KOPT-K1 (cell line): ENCODE measurements around the gene DLAT.
A peak's percentile ranks its signal among the peaks of the same experiment; 100 is the strongest.

Experiments used
- H3K27ac ChIP-seq: fragments of 200-600 bp; sonication (generic); 2 replicates; pipeline ENCODE4 v1.5.1; 2016; ENCODE audit warnings: antibody characterized with exemption, mild to moderate bottlenecking, low read depth, low read length; ENCODE audit not compliant: poor library complexity, severe bottlenecking
- H3K36me3 ChIP-seq: fragments of 200-600 bp; sonication (generic); 2 replicates; pipeline ENCODE4 v1.5.1; 2017; ENCODE audit warnings: antibody characterized with exemption, mild to moderate bottlenecking, low read length, moderate library complexity; ENCODE audit not compliant: insufficient read depth
- H3K9me3 ChIP-seq: fragments of 200-600 bp; sonication (generic); 2 replicates; pipeline ENCODE4 v1.5.1; 2017; ENCODE audit warnings: antibody characterized with exemption, low read length, mild to moderate bottlenecking; ENCODE audit not compliant: insufficient read depth, poor library complexity, severe bottlenecking

The DLAT gene

DNA sequence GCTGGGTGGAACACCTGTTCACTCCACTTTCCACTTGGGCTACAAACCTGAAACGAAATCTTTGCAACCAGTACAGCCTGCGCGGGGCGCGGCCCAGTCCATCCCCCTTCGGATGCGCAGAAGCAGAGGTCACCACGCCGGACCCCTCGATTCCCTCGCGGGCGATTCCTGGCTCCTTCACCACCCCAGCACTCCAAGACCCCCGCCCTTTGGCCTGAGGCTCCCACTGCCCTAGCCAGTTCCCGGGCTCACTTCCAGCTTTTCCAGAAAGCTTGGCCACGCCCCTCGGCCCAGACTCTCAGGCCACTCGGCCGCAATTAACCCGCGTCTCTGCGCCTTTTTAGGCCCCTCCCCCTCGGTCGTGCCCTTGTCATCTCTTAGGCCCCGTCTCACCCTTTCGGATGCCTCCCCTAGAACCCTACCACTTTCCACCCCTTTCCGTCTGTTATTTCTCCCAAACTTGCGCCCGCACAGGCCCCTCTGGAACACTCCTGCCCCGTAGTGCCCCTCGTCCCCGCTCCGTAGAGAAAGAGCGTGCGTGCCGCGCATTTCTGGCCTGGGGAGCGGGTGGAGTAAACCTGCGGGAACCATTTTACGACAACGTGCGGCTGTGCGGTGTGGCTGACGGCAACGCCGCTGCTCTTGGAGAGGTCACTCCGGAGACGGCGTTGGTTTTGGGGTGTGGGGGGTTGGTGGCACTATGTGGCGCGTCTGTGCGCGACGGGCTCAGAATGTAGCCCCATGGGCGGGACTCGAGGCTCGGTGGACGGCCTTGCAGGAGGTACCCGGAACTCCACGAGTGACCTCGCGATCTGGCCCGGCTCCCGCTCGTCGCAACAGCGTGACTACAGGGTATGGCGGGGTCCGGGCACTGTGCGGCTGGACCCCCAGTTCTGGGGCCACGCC is at the start of gene DLAT:
TSS of gene DLAT (plus strand) at position 636 of the 906 bp plus-strand sequence. CDS start at position 701, 65 bp downstream.
- Histone ChIP-seq H3K9me3 (no peaks in the 10 kb centered on the region), H3K27ac (peak within 1 kb of the TSS; percentile 88), H3K36me3 (peaks cover 23% of the 10 kb centered on the region)

DNA sequence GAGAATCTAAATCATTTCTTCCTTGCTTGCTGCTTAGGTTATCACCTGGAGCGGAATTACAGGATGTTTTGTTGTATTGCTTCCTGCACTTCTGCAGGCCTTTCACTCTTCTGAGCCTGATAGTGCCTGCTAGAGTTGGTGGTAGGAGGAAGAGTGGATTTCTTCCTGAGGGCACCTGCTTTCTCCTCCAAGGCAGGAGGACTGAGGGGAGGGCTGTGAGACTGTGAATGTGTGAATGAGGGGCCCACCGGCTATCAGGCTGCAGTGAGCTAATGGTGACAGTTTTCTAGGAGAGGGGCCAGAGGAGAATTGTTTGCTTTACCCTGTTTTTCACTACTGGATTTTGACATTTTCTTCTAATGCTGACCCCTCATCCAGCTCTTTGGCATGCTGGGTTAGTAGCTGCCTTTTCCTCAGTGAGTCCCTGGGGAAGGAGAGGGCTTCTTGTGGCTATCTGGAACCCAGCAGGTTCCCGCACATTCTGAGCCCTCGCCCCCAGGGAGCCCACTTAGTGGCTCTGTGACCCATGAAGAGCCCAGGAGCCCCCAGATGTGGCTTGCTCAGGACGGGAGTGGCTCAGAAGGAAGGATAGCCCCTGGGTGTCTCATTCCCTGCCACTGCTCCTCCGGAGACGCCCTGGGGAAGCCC is 49.0 kb upstream of the DLAT start:
- H3K27ac ChIP-seq = no peak overlapping the region
- H3K9me3 ChIP-seq = no peaks in the 10 kb centered on the region
- H3K36me3 ChIP-seq = no peaks in the 10 kb centered on the region

DNA sequence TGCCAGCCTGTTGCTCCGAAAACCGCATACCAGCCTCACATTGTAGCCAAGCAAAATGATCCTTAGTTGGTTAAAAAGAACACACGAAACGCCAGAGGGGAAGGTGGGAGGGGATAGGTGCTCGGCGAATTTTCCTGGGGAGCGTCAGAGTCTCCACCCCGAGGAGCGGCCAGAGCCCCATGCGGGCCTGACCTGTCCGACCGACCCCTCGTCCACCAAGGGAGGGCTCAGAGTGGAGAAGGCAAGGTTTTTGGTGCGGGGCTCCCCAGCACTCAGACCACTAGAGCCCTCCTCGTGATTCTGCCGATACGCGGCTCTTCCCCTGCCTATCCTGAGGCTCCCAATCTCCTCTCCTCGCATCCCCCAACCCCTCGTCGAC is 48.5 kb upstream of the DLAT start:
- Histone ChIP-seq H3K9me3 (no peaks in the 10 kb centered on the region), H3K27ac (no peak overlapping the region), H3K36me3 (no peaks in the 10 kb centered on the region)

DNA sequence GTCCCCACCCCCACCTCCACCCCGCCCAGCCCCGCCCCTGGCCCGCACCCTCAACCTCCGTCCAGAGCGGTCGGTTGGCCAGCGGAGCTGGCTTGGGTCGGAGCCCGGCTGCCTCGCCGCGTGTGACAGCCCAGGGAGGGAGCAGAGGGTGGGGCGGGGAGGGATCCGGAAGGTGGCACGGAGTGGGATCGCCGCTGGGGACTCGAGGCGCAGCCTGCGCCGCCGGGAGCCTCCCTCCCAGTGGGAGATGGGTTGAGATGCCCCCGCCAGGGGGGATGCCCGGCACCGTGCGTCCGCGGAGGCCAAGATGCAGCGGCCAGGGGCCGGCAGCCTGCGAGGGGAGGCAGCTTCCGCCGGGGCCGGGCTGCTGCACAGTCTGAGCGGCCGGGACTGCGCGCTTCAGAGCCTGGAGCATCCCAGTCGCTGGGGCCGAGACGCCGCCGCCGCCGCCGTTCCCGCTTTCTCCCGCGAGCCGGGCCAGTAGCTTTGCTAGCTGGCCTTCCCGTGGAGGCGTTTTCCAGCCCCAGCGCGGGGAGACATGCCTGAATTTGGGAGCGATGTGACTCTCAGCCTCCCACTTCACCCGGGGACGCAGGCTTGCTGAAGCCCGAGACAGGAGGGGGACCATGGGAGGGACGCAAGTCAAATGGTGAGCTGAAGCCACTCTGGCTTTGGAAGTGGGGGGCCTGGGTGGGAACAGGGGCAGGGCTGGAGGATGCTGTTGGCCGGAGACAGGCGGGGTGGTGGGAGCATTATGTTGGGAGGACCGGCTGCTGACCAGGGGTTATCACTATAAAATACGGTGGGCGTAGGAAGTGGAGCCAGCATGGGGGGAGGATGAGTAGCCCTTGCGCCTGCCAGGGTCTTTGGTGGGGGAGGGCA is 47.8 kb upstream of the DLAT start:
- Histone ChIP-seq H3K36me3 (no peaks in the 10 kb centered on the region), H3K27ac (no peak overlapping the region), H3K9me3 (no peaks in the 10 kb centered on the region)

DNA sequence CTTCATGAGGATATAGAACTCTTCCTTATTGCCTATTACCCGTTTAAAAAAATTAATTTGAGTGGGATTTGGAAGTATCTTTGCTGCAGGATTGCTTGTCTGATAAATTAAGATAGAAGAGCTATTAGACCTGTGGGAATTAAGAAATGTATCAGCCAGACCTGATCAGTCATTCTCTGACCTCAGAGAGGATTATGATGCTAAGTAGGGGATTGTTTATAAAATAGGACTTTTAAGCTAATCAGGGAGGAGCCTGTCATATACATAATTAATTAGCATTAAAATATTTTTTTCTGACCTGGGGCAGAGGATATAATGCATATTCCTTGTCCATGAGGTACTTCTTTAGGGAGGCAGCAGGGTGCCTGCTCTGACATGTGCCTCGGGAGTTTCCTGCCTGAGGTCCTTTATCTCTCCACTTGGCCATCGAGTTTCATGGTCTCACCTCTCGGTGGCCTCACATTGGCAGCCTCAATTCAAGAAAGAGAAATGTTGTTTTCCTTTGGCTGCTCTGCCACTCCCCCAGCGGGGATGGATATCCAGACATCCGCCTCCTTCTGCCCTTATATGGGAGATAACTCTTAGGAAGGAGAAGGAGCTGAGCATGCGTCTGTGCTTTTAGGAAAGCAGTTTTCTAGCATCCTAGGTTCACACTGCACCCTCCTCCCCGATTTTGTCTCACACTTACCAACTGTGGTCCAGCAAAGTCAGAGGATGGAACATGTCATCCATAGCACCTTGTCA is 47.0 kb upstream of the DLAT start:
- no peak overlapping the region for H3K27ac ChIP-seq
- H3K9me3 ChIP-seq = no peaks in the 10 kb centered on the region
- H3K36me3 ChIP-seq = no peaks in the 10 kb centered on the region

- no peaks in the 10 kb centered on the region for H3K9me3 ChIP-seq
- no peaks in the 10 kb centered on the region for H3K36me3 ChIP-seq
- H3K27ac ChIP-seq = no peak overlapping the region
Measured at GRCh38 chr11:111980062-111980461, 45.1 kb upstream of the DLAT start.

- no peaks in the 10 kb centered on the region for H3K9me3 ChIP-seq
- no peak overlapping the region for H3K27ac ChIP-seq
- no peaks in the 10 kb centered on the region for H3K36me3 ChIP-seq
Measured at GRCh38 chr11:111981270-111981669, 43.9 kb upstream of the DLAT start.

- no peak overlapping the region for H3K27ac ChIP-seq
- H3K36me3 ChIP-seq = no peaks in the 10 kb centered on the region
- H3K9me3 ChIP-seq = no peaks in the 10 kb centered on the region
Measured at GRCh38 chr11:111982019-111982464, 43.2 kb upstream of the DLAT start.

- no peaks in the 10 kb centered on the region for H3K9me3 ChIP-seq
- no peak overlapping the region for H3K27ac ChIP-seq
- no peaks in the 10 kb centered on the region for H3K36me3 ChIP-seq
Measured at GRCh38 chr11:111982541-111983186, 42.5 kb upstream of the DLAT start.

DNA sequence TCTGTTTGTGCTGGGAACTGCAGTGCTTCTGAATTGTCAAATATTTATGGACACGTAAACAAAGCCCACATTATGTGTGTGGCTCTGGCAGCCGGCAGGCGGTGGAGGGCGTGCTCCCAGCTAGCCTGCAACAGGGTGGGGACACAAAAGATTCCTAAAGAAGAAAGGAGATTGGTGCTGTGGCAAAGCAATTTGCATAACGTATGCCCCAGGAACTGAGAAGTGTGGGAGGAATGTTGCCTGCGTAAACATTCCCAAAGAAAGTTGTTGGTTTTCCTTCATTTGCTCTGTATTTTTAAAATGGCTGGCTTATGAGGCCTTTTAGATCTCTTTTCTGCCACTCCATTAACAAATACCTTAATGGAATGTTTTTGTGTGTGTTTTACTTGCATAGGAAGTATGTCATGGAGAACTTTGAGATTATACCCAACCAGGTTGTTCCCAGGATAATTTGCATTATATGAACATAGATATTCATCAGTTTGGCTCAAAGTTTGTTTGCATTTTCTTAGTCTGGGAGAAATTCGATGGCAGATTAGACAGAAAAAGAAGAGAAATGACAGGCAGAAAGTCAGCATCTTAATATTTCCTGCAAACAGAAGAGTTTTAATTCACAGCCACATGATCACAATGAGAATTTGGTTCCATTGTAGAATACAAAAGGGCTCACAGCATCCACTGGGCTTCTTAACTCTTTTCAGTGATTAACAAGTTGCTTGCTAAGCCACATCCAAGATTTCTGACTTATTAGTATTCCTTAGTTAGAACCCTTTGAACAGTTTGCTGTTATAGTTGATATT is 41.8 kb upstream of the DLAT start:
- no peak overlapping the region for H3K27ac ChIP-seq

DNA sequence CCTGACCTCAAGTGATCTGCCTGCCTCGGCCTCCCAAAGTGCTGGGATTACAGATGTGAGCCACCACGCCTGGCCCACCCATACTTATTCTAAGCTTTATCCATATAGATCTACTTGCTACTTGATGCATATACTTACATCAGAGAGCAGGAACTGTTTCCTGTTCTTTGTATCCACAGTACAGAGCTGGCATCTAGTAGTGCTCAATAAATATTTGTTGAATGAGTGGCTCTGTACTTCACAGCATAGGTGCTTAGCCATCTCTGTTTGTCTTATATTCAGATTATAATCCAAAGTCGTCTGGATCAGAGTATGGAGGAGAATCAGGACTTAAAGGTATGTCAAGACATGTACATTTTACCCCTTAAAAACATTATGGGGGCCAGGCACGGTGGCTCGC is 38.6 kb upstream of the DLAT start:
- H3K27ac ChIP-seq = no peak overlapping the region
- no peaks in the 10 kb centered on the region for H3K36me3 ChIP-seq
- H3K9me3 ChIP-seq = no peaks in the 10 kb centered on the region

More for the DNA sequence above, 41.8 kb upstream of the DLAT start:
- Histone ChIP-seq H3K36me3 (no peaks in the 10 kb centered on the region), H3K9me3 (no peaks in the 10 kb centered on the region)

- H3K36me3 ChIP-seq = no peaks in the 10 kb centered on the region
- no peak overlapping the region for H3K27ac ChIP-seq
- no peaks in the 10 kb centered on the region for H3K9me3 ChIP-seq
Measured at GRCh38 chr11:111990381-111990780, 34.8 kb upstream of the DLAT start.

GRCh38 chr11:111992206-111992855 is 32.9 kb upstream of the DLAT start:
- Histone ChIP-seq H3K9me3 (no peaks in the 10 kb centered on the region), H3K27ac (no peak overlapping the region), H3K36me3 (no peaks in the 10 kb centered on the region)
